SK-N-SH (cell line): ENCODE results near the gene NEUROG2. TPM values are rescaled to one million over a fixed set of nuclear protein-coding genes. Genes with fewer than 3 reads are reported as not detected.

Source experiments
- CTCF ChIA-PET: fragments of 300-600, 350-600 bp; formaldehyde crosslinking; extraction: SDS; loops from one replicate; lab custom pipeline; 2021; lab: Yijun Ruan, JAX
- POLR2A ChIA-PET: fragments of 350-600 bp; sonication (Branson Sonifier 250); formaldehyde crosslinking; extraction: SDS; loops from one replicate; lab custom pipeline; 2020; ENCODE audit warnings: antibody characterized with exemption, inconsistent platforms; lab: Yijun Ruan, JAX
- DNase-seq: peaks from one replicate; pipeline ENCODE4 v3.0.0; 2012
- H2AFZ ChIP-seq: fragments of 200-600 bp; sonication (generic); 2 replicates; pipeline ENCODE4 v1.8.1; 2016; ENCODE audit warnings: antibody characterized with exemption, mild to moderate bottlenecking, low read depth
- H3F3A ChIP-seq: fragments of 200-600 bp; sonication (generic); replicated peaks from 2 replicates; pipeline ENCODE3; 2016; ENCODE audit warnings: antibody characterized with exemption, mild to moderate bottlenecking; ENCODE audit not compliant: insufficient read depth
- H3K27ac ChIP-seq, 2 experiments: fragments of 200-500 bp in 1 of 2; fragments of 200-600 bp in 1 of 2; sonication (Bioruptor generic) in 1 of 2; sonication (generic), shearing (Covaris generic) in 1 of 2; 2 replicates each; pipeline versions ENCODE4 v1.5.1 to v1.6.1; 2014 to 2016; ENCODE audit warnings: low read depth in 2 of 2, inconsistent platforms in 1 of 2, low read length in 1 of 2, mild to moderate bottlenecking in 1 of 2, mixed read lengths in 1 of 2
- H3K27me3 ChIP-seq: fragments of 200-600 bp; sonication (generic), shearing (Covaris generic); 2 replicates; pipeline ENCODE4 v1.6.1; 2016; ENCODE audit warnings: mixed run types; ENCODE audit not compliant: insufficient read depth
- H3K36me3 ChIP-seq, 2 experiments: fragments of 200-500 bp in 1 of 2; fragments of 200-600 bp in 1 of 2; sonication (Bioruptor generic) in 1 of 2; sonication (generic) in 1 of 2; replicated peaks in 1 of 2; 2 replicates each; pipeline versions ENCODE3 to v1.5.1; 2014 to 2016; ENCODE audit warnings: low read length in 1 of 2, mild to moderate bottlenecking in 1 of 2; ENCODE audit not compliant: insufficient read depth in 2 of 2, control insufficient read depth in 1 of 2
- H3K4me1 ChIP-seq, 2 experiments: fragments of 200-500 bp in 1 of 2; fragments of 200-600 bp in 1 of 2; sonication (Bioruptor generic) in 1 of 2; sonication (generic), shearing (Covaris generic) in 1 of 2; 2 replicates each; pipeline versions ENCODE4 v1.5.1 to v1.6.1; 2014 to 2016; ENCODE audit warnings: low read depth in 1 of 2, low read length in 1 of 2, mixed run types in 1 of 2; ENCODE audit not compliant: insufficient read depth in 2 of 2, control insufficient read depth in 1 of 2
- H3K4me2 ChIP-seq: fragments of 200-600 bp; sonication (generic), shearing (Covaris generic); 2 replicates; pipeline ENCODE4 v1.6.1; 2017; ENCODE audit warnings: mixed run types
- H3K4me3 ChIP-seq, 2 experiments: fragments of 200-500 bp in 1 of 2; fragments of 200-600 bp in 1 of 2; sonication (Bioruptor generic) in 1 of 2; sonication (generic), shearing (Covaris generic) in 1 of 2; 2 replicates each; pipeline versions ENCODE4 v1.5.1 to v1.8.1; 2014 to 2016; ENCODE audit warnings: low read depth in 2 of 2, inconsistent platforms in 1 of 2, low read length in 1 of 2, mild to moderate bottlenecking in 1 of 2, mixed read lengths in 1 of 2, moderate library complexity in 1 of 2
- H3K79me2 ChIP-seq: fragments of 200-600 bp; sonication (generic); 2 replicates; pipeline ENCODE4 v1.8.1; 2017; ENCODE audit warnings: mild to moderate bottlenecking; ENCODE audit not compliant: insufficient read depth
- H3K9ac ChIP-seq: fragments of 200-600 bp; sonication (generic); 2 replicates; pipeline ENCODE4 v1.6.1; 2017; ENCODE audit warnings: mixed run types
- H3K9me2 ChIP-seq: fragments of 200-600 bp; sonication (generic); 2 replicates; pipeline ENCODE4 v1.6.1; 2017; ENCODE audit warnings: mixed run types
- H3K9me3 ChIP-seq: fragments of 200-600 bp; sonication (generic); 2 replicates; pipeline ENCODE4 v1.6.1; 2017; ENCODE audit warnings: mixed run types, mild to moderate bottlenecking, moderate library complexity
- H4K20me1 ChIP-seq: fragments of 200-600 bp; sonication (generic); 2 replicates; pipeline ENCODE4 v1.6.1; 2017; ENCODE audit warnings: mild to moderate bottlenecking, mixed run types; ENCODE audit not compliant: insufficient read depth
- EP300 ChIP-seq, 2 experiments: IDR thresholded peaks; 2 replicates each; pipeline versions ENCODE4 v1.4.0 to v1.6.1; 2012; ENCODE audit warnings: borderline replicate concordance in 1 of 2, low read depth in 1 of 2, low read length in 1 of 2
- EZH2phosphoT487 ChIP-seq: fragments of 200-600 bp; sonication (generic); IDR thresholded peaks from 2 replicates; pipeline ENCODE4 v1.6.1; 2017; ENCODE audit warnings: low read depth, mixed run types, mild to moderate bottlenecking, antibody characterized with exemption, moderate library complexity, borderline replicate concordance
- FOXJ3 ChIP-seq: sonication (generic); formaldehyde crosslinking; IDR thresholded peaks from 2 replicates; pipeline ENCODE4 v1.5.1; 2020; ENCODE audit warnings: mild to moderate bottlenecking, missing genetic modification reagents
- GABPA ChIP-seq: IDR thresholded peaks from 2 replicates; pipeline ENCODE4 v1.4.0; 2012; ENCODE audit warnings: low read depth, mild to moderate bottlenecking
- IRF3 ChIP-seq: fragments of 150-350 bp; IDR thresholded peaks from 2 replicates; pipeline ENCODE4 v1.6.1; 2016; ENCODE audit warnings: mild to moderate bottlenecking, low read depth, low read length
- MXI1 ChIP-seq: IDR thresholded peaks from 2 replicates; pipeline ENCODE4 v1.6.1; 2012; ENCODE audit warnings: mild to moderate bottlenecking, low read depth, low read length, improper control_type of control experiment
- NRF1 ChIP-seq: IDR thresholded peaks from 2 replicates; pipeline ENCODE4 v1.6.1; 2012; ENCODE audit warnings: low read depth, mild to moderate bottlenecking, low read length
- PBX3 ChIP-seq: IDR thresholded peaks from 2 replicates; pipeline ENCODE4; 2012
- RAD21 ChIP-seq: IDR thresholded peaks from 2 replicates; pipeline ENCODE4 v1.6.1; 2012; ENCODE audit warnings: mild to moderate bottlenecking, low read length
- RCOR1 ChIP-seq: fragments of 150-350 bp; IDR thresholded peaks from 2 replicates; pipeline ENCODE4 v1.6.1; 2017; ENCODE audit warnings: antibody characterized with exemption, low read length
- REST ChIP-seq: IDR thresholded peaks from 2 replicates; pipeline ENCODE4 v1.6.1; 2012; ENCODE audit warnings: mild to moderate bottlenecking, low read depth, low read length, moderate library complexity
- RXRA ChIP-seq: IDR thresholded peaks from 2 replicates; pipeline ENCODE4 v1.4.0; 2012; ENCODE audit warnings: low read depth, mild to moderate bottlenecking, borderline replicate concordance
- TAF1 ChIP-seq: IDR thresholded peaks from 2 replicates; pipeline ENCODE4 v1.6.1; 2012; ENCODE audit warnings: low read depth, mild to moderate bottlenecking, low read length, moderate library complexity, borderline replicate concordance
- TCF12 ChIP-seq: IDR thresholded peaks from 2 replicates; pipeline ENCODE4 v1.4.0; 2012
- WGBS: methylation state at CpG from one replicate; pipeline ENCODE4 v1.1.6; 2017; ENCODE audit warnings: low lambda C conversion rate; 5-methylcytosine and 5-hydroxymethylcytosine counted together
- polyA plus RNA-seq, 3 experiments: library from polyadenylated mRNA; depleted of rRNA; stranded (reverse); fragments of >200 nt; gene quantifications; 2 replicates each; pipeline ENCODE4 v1.2.3, GENCODE V29; 2012

NEUROG2 gene
- polyA plus RNA-seq, 1 of the 3 experiments (the other 2 are of a cell fraction), result not detected

GRCh38 chr4:112546476-112546875 lies 30.5 kb upstream of the NEUROG2 start:
- Histone ChIP-seq H3K4me2 (no peak overlapping the region), H3F3A (peaks cover 6% of the 10 kb centered on the region), H3K9me3 (no peaks in the 10 kb centered on the region), H3K27ac (no peak overlapping the region), H3K79me2 (no peaks in the 10 kb centered on the region), H4K20me1 (no peaks in the 10 kb centered on the region), H3K9me2 (no peaks in the 10 kb centered on the region), H3K9ac (no peak overlapping the region), H3K4me1 (peaks cover 0 to 10% of the 10 kb centered on the region in 2 experiments; a peak in 1 of 4 replicates), H3K27me3 (no peaks in the 10 kb centered on the region), H3K36me3 (no peaks in the 10 kb centered on the region), H3K4me3 (no peak overlapping the region), H2AFZ (no peak overlapping the region)
- POLR2A ChIA-PET, result no interaction called here
- WGBS, result 92% methylated on average over 2 of the region's 2 CpGs
- TF ChIP-seq RXRA (no peak), PBX3 (no peak)
- CTCF ChIA-PET, result interaction anchor here (1.4 kb wide), 1 partner anchor 10 kb away, joined by 3 read pairs; no protein-coding TSS in a partner anchor
- no peak for DNase-seq

- no peak overlapping the region for H2AFZ ChIP-seq
- POLR2A ChIA-PET, result no interaction called here
- DNase-seq, result no peak
- H3K27ac ChIP-seq, result no peak overlapping the region
- H3F3A ChIP-seq, result no peaks in the 10 kb centered on the region
- no peak for TF ChIP-seq RCOR1
- no peak for TF ChIP-seq EZH2phosphoT487
- no peak for TF ChIP-seq MXI1
- no peak for TF ChIP-seq GABPA
- TF ChIP-seq RAD21, result no peak
- no peak for TF ChIP-seq TCF12
- no peak for TF ChIP-seq PBX3
- TF ChIP-seq FOXJ3 (CRISPR knock-in tag), result no peak
- TF ChIP-seq NRF1, result no peak
- no peak for TF ChIP-seq IRF3
- TF ChIP-seq TAF1, result no peak
- TF ChIP-seq RXRA, result no peak
- TF ChIP-seq REST, result no peak
- no peak for TF ChIP-seq EP300 (IDR thresholded peaks at IDR 0.05; ENCODE audit: borderline replicate concordance in 1 of 2, low read depth in 1 of 2, low read length in 1 of 2)
- H3K4me2 ChIP-seq, result no peak overlapping the region
- no peaks in the 10 kb centered on the region for H3K36me3 ChIP-seq
- no peaks in the 10 kb centered on the region for H4K20me1 ChIP-seq
- 98% methylated on average over 3 of the region's 3 CpGs for WGBS
- H3K9me3 ChIP-seq, result no peaks in the 10 kb centered on the region
- no peak overlapping the region for H3K4me3 ChIP-seq
- no peaks in the 10 kb centered on the region for H3K79me2 ChIP-seq
- H3K9me2 ChIP-seq, result no peaks in the 10 kb centered on the region
- H3K27me3 ChIP-seq, result no peaks in the 10 kb centered on the region
- CTCF ChIA-PET, result interaction anchor here (0.6 kb wide), 1 partner anchor 39 kb away, joined by 3 read pairs; no protein-coding TSS in a partner anchor
- no peak overlapping the region for H3K9ac ChIP-seq
- H3K4me1 ChIP-seq, result no peaks in the 10 kb centered on the region; a peak in 1 of 4 replicates
Measured at GRCh38 chr4:112545346-112545745, 29.4 kb upstream of the NEUROG2 start.
